GM21619 (cell line): ENCODE measurements around the gene SRRT.
"Not testable (repeated sequence)": the region's sequence is repeated elsewhere in the genome, so short reads cannot be mapped to it uniquely, and the experiment has no call there.

Experiments
- ATAC-seq: cut with Tn5 transposase; IDR thresholded peaks from one replicate; pipeline ENCODE4 v1.9.1; 2021; ENCODE audit not compliant: unreplicated experiment

SRRT gene

DNA sequence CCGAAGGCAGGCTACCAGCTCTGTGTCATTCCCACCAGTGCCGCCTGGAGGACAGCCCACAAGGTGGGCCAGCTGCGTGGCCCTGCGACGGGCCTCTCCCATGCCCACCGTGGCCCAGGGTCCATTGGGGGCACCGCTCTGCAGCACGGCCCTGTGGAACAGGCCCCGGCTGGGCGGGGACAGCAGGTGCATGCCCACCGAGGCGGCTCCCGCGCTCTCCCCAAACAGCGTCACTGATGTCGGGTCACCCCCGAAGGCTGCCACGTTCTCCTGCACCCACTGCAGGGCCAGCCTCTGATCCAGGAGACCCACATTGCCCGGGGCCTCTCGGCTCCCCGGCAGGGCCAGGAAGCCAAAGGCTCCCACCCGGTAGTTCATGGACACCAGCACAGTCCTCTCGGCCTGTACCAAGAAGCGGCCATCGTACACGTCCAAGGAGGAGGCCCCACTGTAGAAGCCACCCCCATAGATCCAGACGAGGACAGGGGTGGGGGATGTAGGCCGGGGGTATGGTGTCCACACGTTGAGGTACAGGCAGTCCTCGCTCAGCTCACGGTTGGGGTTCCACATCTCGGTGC, 18.5 kb downstream of the SRRT start:
- no peak for ATAC-seq

DNA sequence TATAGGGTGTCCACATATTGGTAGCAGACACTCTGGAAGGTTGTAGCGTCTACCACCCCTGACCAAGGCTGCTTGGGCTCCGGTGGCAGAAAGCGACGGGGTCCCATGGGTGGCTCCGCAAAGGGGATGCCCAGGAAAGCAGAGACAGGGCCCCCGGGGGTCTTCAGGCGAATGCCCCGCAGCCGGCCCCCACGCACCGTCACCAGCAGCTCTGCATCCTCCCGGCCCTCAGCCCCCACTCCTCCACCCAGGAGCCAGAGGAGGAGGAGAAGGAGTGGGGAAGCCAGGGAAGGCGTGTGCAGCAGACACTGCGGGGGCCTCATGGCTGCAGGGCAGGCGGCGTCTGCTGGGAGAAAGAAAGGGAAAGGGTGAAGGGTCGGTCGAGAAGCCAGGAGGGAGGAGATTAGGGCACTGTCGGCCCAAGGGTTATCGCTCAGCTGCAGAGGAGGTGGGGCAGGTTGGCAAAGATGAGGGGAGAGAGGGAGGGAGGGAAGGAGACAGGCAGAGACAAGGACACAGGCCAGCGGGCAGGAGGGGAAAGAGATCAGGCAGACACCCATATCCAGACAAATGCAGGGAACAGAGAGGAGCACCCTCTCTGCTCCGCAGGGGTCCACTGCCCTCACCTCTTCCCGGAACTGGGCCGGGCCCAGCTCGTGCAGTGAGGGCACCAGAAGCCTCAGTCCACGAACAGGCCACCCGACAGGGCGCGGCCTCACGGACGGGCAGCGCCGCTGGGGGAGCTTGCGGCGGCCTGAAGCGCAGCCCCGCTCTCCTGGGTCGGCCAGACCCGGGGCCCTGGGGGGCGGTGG, 19.2 kb downstream of the SRRT start:
- ATAC-seq, result no peak

DNA sequence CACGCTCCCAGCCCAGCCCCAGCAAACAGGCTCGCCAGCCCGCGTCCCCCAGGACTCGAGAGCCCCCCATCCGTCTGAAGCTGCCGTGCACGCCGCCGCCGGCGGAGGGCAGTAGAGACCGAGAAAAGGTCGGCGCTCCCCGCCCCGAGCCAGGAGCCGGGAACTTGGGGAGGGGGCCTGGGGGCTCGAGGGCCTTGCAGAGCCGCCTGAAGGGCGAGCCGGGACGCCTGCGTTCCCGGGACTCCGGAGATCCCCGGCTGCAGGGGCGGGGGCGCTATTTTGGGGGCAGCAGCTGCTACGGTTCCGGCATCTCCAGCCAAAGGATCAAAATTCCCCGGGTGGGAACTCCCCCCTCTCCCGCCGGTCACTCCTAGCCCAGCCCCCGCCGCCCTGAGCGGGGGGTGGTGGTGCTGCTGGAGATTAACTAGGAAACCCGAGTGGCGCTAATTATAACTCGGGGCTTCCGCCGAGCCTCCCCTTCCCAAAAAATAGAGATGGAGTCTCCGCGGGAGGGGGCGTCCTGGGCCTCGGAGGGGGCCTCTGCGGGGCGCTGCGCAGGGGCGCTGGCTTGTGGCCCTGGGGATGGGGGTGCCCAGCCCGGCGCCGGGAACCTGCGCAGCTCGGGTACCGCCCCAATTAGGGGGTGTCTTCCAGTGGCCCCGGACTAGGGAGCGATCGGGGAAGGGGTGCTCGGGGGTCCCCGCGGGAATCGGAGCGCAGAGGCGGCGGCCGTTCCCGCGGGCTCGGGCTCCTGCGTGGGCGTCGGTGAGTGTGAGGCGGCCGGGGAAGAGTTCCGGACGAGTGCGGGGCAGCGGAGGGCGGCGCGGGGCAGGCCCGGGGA, 20.2 kb downstream of the SRRT start:
- no peak for ATAC-seq

DNA sequence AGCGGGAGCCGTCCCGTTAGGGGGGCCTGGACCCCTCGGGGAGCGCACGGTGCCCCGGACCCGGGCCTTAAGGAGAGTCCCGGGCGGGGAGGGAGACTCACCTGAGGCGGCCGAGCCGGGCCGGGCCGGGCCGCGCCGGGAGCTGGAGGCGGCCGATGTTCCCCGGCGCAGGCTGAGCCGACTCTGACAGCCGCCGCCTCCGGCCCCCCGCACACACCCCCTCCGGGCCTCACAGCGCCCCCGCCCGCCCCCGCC, 20.7 kb downstream of the SRRT start, which contains the start of gene ACHE:
Gene ACHE, minus strand, starts transcription at position 188 of the 255 bp plus-strand sequence. CDS start 1,656 bp downstream, outside the sequence.
- no peak for ATAC-seq

DNA sequence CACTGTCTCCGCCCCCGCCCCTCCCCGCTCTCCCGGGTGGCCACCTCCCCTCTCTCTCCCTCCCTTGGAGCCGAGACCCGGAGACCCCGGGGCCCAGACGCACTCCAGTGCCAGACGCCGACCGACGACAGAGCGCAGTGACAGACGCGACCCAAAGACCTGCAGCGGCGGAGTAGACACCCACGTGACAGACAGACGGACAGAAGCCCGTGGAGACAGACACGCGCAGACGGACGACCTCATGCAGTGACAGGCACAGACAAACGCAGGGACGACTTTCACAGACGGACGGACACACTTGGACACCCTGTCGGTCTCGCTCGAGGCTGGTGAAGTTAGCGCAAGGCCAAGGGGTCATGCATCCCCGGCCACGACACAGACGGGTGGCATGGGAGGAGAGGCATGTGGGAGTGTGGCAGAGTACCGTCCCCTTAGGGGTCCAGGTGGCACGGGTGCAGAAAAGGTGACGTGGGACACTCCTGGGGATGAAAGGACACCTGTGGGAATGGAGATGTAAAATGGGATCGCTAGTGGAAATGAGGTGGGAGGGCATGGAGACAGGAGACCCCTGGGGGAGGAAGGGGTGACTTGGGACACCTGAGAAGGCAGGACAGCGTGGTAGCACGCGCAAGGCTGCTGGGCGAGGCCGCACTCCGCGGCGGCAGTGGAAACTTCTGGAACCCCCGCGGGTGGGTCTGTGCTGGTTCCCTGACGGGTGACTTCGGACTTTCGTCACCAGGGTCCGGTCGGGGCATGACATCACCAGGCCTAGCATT, 21.2 kb downstream of the SRRT start:
- no peak for ATAC-seq

DNA sequence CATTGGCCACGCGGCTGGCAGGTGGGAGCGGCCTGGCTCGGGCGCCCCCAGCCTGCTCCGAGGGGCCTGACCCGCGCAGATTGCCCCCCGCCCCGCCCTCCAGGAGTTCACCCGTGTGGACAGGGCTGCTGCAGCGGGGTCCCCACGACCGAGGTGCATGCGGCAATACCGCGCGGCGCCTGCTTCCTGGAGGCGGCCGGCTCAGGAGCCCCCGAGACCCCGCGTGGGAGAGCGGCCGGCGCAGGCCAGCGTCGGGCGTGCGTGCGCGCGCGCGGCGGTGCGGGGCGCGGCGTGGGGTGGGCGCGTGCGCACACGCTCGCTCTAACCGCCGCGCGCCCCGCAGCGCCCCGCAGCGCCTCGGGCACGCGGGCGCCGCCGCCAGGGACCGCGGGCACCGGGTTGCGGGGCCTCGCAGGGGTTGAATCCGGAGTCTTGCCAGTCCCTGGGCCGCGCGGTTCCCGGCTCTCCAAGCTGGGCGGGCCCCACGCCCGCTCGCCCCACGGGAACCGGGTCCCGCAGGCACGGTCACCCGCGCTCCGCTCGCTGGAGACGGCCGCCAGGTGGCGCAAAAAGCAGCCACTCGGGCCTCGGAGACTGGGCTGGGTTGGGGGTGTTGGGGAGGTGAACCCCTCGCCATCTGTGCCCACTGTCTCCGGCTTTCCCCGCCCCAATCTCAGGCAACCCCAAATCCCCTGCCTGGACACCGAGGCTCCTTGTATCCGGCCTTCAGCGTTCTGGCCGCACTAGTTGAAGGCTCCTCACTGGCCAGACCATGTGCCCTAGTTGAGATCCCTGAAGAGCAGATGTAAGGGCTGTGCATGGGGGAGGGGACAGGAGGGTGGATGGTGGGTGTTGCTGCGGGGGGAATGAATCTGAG, 22.1 kb downstream of the SRRT start:
- ATAC-seq, result no peak

DNA sequence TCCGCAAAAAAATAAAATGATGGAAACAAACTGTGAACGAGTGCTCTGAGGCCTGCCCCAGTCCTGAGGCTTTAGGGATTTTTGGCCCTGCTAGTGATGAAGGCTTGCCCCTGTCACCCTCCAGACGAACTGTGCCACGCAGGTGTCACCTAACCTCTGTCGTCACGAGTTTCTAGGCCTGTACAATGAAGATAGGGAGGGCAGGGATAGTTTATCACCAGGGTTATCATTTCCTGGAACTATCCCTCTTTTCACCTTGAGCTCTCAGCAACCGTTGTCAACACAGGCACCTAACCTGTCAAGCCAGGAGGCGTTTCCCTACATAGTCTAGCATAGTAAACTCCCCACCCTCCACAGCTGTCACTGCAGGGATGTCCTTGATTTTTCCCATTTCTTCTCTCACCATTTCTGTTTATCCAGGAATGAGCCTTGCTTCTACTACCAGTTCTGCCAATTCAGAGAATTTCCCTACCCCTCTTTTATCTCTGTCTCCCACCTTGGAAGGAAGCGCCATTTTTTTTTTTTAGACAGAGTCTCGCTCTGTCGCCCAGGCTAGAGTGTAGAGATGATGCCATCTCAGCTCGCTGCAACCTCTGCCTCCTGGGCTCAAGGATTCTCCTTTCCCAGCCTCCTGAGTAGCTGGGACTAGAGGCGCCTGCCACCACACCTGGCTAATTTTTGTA, 23.0 kb downstream of the SRRT start:
- ATAC-seq, result no peak

DNA sequence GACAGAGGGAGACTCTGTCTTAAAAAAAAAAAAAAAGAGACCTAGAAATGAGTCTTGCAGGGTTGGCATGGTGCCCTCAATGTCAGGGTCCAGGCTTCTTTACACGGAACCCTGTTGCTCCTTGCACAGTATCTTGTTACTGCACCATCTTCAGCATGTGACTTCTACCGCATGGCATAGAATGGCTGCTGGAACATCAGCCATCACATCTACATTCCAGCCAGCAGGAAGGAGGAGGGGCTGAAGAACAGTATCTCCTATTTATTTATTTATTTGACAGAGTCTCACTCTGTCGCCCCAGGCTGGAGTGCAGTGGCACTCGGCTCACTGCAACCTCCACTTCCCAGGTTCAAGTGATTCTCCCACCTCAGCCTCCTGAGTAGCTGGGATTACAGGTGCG, 24.5 kb downstream of the SRRT start:
- ATAC-seq, result no peak

DNA sequence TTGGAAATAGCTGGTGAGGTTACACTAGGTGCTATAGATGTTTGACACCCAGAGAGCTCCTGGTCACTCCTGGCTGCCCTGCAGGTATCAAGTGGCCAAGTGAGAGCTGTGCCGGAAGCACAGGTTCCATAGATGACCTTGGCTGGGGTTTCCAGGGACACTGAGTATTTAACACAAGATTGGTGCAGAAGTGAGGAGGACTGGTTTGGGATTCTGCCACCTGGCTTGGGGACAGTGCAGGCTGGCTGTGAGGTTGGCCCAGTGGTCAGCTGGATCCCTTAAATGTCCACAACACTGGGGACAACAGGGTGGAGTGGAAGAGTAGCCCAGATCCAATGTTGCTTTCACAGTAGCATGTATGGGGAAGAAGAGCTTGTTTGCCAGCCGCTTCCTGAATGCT, 26.1 kb downstream of the SRRT start:
- ATAC-seq, result no peak

DNA sequence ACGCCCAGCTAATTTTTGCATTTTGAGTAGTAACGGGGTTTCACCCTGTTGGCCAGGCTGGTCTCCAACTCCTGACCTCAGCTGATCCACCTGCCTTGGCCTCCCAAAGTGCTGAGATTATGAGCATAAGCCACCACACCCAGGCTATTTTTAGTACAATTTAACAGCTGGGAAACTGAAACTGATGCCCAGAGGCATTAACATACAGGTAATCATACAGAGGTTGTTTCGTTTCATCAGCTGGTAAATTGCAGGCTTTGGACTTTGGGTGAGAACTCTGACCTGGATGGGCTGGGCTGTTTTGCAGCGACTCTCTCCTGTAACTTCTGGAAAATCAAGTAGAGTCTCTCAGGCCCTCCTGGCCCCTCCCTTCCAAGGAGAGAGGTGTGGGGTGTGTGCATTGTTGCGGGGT, 27.0 kb downstream of the SRRT start:
- ATAC-seq, result no peak

DNA sequence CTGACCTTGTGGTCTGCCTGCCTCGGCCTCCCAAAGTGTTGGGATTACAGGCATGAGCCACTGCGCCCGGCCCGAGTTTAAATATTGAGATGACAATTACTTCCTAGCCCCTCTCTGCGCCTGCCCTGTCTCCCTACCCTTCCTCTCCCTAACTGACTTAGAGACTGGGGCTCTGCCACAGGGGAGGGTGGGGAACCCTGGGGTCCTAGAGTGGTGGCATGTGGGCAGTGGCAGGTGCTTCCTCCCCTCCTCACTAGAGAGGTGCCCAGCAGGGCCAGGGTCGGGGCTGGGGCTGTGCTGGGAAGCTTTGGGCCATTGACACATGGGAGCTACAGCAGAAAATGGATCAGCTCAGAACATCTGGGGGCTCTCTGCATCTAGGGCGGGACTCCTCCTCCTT, 27.7 kb downstream of the SRRT start:
- ATAC-seq, result no peak

DNA sequence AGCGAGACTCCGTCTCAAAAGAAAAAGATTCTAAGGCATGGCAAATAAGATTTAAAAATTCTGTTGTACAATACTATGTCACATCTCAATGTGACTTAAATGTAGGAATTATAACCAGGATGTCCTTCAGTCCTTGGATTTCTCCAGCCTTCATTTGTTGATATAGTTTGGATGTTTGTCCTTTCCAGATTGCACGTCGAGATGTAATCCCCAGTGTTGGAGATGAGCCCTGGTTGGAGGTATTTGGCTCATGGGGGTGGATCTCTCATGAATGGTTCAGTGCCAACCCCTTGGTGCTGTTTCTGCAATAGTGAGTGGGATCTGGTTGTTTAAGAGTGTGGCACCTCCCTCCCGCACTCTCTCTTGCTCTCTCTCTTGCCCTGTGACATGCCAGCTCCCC, 33.6 kb downstream of the SRRT start:
- no peak for ATAC-seq

DNA sequence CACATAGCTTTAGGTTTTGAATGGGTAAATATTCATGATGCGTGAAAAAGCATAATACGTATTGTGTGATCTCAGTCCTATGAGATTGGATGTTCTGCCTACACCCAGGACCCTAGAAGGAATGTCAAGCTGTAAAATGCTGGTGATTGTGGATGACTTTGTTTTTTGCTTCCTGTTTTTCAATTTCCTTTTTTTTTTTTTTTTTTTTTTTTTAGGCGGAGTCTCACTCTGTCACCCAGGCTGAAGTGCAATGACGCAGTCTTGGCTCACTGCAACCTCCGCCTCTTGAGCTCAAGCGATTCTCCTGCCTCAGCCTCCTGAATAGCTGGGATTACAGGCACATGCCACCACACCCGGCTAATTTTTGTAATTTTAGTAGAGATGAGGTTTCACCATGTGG, 35.5 kb downstream of the SRRT start:
- ATAC-seq, result not testable (repeated sequence)

DNA sequence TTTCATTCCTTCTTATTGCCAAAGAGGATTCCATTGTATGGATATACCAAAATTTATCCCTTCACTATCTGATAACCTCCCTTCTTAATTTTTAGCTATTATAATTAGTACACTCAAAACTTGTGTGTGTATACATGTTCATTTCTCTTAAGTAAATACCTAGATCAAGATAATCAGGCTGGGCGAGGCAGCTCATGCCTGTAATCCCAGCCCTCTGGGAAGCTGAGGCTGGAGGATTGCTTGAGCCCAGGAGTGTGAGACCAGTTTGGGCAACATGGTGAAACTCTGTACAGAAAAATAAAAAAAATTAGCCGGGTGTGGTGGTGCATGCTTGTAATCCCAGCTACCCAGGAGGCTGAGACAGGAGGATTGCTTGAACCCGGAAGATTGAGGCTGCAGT, 36.6 kb downstream of the SRRT start:
- no peak for ATAC-seq

DNA sequence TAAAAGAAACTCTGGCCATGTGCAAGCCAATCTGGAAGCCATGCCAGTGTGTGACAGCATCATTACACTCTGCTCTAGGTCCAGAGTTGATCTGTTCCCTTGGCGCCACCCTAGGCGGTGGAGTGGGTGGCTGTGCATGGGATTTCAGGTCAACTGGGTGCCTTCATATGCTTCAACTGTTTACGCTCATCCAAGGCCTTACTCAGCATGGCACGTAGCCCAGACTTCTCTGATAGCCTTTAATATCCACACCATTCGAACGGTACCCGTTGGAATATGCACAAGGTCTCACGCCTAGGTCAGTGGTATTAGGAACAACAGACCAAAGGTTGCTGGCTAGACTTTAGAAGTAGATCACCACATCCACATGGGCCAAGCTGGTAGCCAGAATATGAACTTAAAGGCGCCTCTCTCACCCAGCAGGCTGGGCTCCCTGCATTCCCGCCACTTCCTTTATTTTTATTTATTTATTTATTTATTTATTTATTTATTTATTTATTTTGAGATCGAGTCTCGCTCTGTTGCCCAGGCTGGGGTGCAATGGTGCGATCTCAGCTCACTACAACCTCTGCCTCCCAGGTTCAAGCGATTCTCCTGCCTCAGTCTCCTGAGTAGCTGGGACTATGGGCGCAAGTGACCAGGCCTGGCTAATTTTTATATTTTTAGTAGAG, 39.4 kb downstream of the SRRT start:
- no peak for ATAC-seq

DNA sequence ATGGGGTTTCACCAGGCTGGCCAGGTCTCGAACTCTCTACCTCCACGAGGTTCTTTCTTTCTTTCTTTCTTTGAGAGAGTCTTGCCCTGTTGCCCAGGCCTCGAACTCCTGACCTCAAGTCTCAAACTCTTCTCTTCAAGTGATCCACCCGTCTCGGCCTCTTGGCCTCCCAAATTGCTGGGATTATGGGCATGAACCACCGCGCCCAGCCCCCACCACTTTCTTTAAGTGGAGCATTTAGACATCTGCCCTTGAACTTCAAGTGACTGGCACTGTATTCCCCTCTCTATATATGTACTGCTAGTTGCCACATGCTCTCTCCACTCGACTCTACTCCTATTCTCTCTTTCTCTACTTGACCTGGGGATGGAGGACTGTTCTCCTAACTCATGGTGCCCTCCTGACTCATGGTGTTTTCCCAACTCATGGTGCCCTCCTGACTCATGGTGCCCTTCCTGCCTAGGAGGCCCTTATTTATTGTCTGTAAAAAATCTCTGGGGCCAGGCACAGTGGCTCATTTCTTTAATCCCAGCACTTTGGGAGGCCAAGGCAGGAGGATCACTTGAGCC, 40.1 kb downstream of the SRRT start:
- no peak for ATAC-seq

DNA sequence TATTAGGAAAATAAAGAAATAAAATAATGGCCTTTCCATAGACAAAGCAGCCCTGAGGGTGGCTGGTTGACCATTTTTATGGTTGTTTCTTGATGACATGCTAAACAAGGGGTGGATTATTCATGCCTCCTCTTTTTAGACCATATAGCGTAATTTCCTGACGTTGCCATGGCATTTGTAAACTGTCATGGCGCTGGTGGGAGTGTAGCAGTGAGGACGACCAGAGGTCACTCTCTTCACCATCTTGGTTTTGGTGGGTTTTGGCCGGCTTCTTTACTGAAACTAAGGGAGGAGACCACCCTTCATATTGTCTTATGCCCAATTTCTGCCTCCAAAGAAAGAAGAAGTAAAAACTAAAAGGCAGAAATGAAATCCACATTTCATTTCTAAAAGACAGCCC, 44.4 kb downstream of the SRRT start:
- not testable (repeated sequence) for ATAC-seq

DNA sequence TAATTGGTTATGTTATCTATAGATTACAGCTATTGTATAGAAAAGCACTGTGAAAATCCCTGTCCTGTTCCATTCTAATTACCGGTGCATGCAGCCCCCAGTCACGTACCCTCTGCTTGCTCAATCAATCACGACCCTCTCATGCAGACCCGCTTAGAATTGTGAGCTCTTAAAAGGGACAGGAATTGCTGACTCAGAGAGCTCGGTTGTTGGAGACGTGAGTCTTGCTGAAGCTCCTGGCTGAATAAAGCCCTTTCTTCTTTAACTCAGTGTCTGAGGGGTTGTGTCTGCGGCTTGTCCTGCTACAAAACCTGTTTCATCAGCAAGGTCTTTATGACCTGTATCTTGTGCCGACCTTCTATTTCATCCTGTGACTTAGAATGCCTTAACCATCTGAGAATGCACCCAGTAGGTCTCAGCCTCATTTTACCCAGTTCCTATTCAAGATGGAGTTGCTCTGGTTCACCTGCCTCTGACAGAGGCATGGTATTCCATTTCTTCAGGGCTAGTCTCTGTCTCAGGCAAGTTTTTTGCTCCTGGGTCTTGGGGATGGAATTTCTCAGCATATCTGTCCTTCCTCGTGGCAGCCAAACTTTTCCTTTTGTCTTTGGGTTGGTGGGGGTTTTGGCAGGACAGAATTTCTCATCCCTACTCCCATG, 45.0 kb downstream of the SRRT start:
- ATAC-seq, result not testable (repeated sequence)
